ENCODE data around the gene UBE2E2.

Gene UBE2E2

GRCh38 chr3:23450806-23451205, 247.7 kb downstream of the UBE2E2 start:
- no peak for DNase-seq

DNA sequence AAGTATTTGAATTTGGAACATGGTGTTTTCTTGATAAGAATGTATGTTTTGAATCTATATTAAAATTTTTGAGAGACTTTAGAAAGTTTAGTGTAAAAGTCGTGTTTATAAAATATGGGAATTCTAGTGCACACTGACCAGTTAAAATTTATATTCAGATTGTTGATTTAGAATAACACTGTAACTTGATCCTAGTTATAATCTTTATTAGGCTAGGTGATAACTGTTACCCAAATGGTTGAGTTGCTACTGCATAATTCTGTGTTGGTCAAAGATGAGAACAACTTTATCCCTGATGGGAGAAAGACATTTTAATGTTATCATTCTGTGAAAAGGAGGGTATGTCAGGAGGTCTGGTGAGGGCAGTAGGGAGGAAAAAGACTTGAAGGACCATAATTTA, 249.3 kb downstream of the UBE2E2 start:
- DNase-seq: no peak

DNA sequence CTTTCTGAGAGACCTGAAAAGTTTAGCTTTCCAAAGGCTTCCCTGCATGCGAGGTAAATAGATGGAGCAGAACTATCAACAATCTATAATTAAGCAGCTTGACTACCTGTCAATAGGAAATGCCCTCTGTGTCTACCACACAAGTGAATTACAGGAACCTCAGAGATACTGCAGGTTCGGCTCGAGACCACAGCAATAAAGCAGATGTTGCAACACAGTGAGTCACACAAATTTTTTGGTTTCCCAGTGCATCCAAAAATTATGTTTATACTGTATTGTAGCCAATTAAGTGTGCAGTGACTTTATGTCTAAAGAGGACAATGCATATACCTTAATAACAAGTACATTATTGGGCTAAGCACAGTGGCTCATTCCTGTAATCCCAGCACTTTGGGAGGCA, 252.0 kb downstream of the UBE2E2 start:
- no peak for DNase-seq

- DNase-seq: no peak
These were observed 252.6 kb downstream of the UBE2E2 start for GRCh38 chr3:23455775-23456174.

GRCh38 chr3:23457697-23458096, 254.6 kb downstream of the UBE2E2 start:
- DNase-seq: no peak

DNA sequence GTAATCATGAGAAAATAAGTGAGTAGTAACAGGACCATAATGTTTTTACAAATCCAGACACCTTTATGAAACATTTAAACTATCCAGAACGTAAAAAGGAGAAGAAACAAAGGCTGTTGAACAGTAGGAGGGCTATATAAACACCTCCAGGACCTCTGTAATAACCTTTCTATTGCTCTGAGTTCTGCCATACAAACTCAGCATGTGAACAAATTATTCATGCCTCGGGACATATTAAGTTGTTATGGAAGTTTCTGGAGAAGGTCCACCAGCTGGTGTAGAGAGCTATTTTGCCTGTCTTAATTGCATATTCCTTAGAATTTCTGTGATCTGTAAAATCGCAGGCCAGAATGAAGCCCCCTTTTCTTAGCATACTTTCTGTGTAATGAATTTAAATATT, 256.3 kb downstream of the UBE2E2 start:
- DNase-seq: no peak

DNA sequence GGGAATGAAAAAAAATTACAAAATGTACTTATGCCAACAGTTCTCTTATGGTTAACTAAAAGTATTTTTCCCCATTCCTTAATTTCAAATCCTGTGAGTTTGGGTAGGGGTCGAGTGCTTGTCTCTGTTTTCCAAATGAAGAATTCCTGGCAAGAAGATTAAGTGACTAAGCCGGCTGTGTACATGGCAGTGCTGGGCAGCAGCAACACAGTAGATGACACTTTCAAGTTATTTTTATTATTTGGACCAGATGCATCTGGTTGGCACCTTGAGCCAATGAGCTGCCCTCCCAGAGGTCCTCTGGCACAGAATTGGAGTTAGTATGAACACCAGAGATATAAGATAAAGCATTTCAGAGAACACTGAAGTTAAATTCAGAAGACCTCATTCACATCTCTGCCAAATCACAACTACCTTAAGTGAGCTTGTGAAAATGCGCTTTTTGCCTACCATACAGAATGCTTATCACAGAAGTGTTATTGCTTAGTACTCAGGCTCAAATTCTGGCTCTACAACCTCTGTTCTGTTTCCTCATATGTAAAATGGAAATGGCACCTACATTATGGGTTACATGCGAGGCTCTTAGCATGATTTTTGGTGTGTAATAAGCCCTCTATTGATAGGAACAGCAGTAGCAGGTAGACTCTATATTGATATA, 256.9 kb downstream of the UBE2E2 start:
- no peak for DNase-seq

GRCh38 chr3:23461069-23461468, 257.9 kb downstream of the UBE2E2 start:
- DNase-seq: no peak

GRCh38 chr3:23463791-23464190, 260.7 kb downstream of the UBE2E2 start:
- DNase-seq: no peak

DNA sequence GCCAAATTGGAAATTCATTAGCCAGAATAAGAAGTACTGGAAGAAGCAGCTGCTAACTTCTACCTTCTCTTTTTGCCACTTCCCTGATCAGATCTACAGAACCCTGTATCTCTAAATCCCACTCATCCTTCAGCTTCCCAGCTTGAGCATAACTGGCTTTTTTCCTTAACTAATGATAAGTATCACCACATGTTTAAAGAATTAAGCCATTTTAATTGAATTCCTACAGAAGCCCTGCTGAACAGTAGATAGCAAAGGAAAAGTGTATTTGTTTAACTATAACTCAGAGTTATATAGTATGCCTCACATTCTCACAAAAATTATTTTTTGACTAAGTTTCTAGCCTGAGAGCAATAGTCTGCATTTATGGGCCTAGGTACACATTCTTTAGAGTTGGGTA, 262.4 kb downstream of the UBE2E2 start:
- no peak for DNase-seq

GRCh38 chr3:23468203-23468602, 265.1 kb downstream of the UBE2E2 start:
- DNase-seq: no peak

DNA sequence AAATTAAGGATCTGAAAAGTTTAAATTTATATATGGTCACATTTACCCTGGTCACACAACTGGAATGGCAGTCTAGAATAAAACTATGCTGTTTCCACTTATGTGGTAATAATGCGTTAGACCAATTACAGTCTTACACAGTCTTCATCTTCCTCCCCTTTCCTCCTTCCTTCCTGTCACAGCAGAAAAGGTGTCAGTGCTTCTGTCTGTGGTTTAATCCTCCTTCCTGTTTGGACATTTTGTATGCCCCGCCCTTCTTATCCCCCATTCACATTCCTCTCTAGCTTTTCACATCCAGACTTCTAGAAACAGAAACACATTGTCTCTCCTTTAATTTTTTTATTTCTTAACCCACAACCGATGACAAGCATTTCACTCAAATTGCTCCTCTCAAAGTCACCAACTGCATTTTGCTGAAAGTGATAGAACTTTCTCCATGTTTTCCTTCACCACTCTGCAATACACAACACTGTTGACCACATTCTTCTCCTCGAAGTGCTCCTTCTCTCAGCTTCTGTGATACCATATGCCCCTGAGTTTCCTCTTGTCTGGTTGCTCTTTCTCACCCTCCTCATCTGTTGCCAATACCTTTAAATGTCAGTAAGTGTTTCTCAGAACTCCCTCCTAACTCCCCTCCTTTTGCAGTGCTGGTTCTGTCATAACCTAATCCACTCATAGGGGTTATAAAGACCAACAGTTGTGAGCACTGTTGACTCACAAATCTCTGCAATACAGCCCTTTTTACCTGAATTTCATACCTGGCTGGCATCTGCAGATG, 271.6 kb downstream of the UBE2E2 start:
- no peak for DNase-seq

DNA sequence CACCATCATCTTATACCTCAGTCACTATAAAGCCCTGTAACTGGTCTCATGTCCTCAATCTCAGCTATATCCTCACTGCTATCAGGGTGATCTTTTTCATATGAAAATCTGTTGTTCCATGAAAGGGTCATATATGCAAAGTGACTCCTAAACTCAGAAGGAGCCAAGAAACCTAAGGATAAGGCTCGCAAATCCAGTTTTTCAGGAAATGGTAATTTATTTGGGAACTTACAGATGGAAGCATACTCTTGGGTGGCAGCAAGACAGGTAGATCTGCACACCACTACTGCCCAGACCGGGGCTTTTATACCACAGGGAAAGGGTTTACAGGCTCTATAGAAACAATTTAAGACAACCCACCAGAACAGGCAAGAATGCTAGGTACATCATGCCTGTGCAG, 272.3 kb downstream of the UBE2E2 start:
- DNase-seq: no peak

GRCh38 chr3:23479026-23479425, 275.9 kb downstream of the UBE2E2 start:
- DNase-seq: no peak

GRCh38 chr3:23479615-23480328, 276.6 kb downstream of the UBE2E2 start:
- no peak for DNase-seq

- DNase-seq: no peak
These were observed 277.2 kb downstream of the UBE2E2 start for GRCh38 chr3:23480329-23480714.

GRCh38 chr3:23481011-23481615, 278.0 kb downstream of the UBE2E2 start:
- no peak for DNase-seq

DNA sequence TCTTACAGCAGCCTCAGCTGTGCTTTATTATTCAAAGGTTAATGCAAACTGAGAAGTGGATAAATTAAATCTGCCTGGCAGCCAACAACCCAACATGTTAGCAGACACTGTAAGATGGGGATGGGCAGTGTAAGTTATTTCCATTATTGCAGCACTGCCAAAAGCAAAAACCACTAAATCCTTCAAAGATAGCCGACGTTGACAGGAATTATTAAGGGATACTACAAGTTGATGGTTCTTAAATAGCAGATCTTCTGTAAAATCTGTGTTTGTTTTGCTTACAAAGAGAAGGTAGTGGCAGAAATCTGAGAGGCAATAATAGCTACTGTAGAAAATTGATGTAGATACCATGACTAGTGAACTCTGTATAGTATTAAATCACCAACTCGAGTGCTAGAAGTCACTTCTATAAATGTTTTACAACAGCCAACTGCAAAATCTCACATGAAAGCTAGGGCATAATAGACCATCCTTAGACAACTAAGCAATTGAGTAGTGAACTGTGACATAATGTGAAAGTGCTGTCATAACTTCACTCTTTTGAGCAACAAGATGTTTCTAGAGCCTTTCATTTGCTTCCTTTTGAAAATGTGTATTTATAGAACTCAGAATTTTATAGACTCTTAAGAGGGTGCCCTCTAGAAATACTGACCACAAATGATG, 278.6 kb downstream of the UBE2E2 start:
- DNase-seq: no peak

DNA sequence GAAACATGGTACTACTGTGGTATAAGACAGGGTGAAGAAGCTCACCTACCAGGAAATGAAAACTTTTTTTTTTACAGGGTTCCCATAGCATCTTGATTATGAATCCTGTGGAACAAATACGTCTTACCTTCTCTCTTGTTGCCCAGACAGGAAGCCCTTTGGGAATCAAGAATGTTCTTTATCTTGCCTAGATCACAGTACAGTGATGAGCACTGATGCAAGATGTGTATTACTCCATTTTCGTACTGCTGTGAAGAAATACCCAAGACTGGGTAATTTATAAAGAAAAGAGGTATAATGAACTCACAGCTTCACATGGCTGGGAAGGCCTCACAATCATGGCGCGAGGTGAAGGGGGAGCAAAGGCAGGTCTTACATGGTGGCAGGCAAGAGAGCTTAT, 281.3 kb downstream of the UBE2E2 start:
- DNase-seq: no peak

DNA sequence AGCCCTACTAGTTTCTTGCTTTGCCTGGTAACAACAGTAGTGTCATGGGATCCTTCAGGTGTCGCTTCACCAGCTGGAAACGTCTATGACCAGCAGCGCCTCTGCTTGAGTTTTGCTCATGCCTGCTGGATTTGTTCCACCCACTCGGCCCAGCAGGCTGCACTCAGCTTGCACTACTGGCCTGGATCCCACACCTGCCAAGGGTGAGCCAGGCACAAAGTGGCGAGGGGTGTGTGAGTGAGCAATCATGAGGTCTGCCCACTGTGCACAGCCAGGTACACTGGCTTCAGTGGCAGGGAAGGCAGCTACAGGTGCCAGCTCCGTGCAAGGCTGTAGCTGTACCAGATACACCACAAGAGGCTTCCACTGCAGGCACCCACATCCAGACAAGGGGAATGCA, 282.8 kb downstream of the UBE2E2 start:
- no peak for DNase-seq

DNA sequence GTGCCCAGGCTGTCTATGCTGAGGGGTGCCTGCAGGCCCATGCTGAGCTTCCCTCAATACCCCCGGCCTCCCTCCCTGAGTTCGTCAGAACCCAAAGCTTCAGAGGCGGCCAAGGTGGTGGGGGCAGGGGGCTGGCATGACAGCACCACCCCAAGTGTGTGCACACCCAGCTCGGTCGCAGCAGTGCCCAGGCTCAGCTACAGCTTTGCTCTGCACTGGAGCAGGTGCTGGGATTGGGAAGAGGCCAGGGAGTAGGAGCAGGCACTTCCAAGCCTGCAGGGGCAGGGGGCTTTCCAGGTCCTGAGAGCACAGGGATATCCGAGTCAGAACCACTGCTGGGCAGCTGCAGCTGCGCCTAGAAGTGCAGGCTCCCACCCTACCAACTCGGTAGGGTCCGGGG, 283.9 kb downstream of the UBE2E2 start:
- no peak for DNase-seq

DNA sequence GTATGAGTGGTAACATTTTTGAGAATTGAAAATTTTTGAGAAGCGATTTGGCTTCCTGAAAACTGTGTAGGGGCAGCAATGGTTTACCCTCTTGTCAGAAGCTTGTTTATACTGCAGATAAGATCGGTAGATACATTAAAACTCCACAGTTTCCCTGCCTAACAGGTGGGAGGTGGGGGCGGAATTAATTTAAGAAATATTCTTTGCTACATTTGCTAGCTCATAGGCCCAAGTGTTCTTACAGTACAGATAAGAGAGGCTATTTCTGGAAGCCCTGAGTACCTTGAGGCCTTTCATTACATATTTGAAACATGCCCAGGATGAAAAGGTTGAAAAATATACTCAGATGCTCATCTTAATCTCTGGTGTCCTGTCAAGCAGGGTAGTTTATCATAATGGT, 285.5 kb downstream of the UBE2E2 start:
- no peak for DNase-seq

Measured in NCI-H2171 (cell line).